ENCODE measurements around the gene MMRN1. TPM values are rescaled to one million over a fixed set of nuclear protein-coding genes. Genes with fewer than 3 reads are reported as not detected.

The MMRN1 gene
- total RNA-seq, 1 donor from 2014 or later = 2.4 TPM

GRCh38 chr4:89995006-89995405, 100.4 kb downstream of the MMRN1 start:
- FAIRE-seq (no peak), DNase-seq (ENCODE audit: low spot score in 2 of 2) (no peak)

GRCh38 chr4:89995814-89996213, 101.2 kb downstream of the MMRN1 start:
- DNase-seq (ENCODE audit: low spot score in 2 of 2) = no peak
- no peak for FAIRE-seq

GRCh38 chr4:89997171-89997704, 102.6 kb downstream of the MMRN1 start:
- FAIRE-seq = no peak
- DNase-seq (ENCODE audit: low spot score in 2 of 2) = no peak

DNA sequence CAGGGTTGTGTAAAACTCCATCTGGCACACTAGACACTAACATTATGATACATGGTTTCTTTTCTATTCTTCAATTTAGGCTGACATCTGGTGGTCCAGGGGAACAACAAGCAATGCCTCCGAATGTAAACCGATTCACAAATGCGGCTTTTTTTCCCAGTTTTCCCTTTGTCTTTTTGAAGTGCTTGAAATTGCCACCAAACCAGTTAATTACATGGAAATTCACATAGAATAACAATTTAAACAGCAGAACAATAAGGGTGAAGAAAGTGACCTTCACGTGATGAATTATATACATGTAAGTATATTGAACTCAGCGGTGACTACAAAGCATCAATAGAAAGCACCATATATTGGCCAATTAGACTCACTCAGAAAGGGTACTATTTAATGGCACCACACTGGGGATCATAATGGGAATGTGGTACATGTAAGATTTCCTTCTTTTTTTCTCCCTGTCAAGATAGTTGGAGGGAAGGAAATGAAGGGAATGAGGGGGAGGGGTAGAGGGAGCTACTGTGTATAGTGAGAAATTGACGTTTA, 103.9 kb downstream of the MMRN1 start:
- DNase-seq (ENCODE audit: low spot score in 2 of 2) (no peak), FAIRE-seq (no peak)

- FAIRE-seq (no peak), DNase-seq (ENCODE audit: low spot score in 2 of 2) (no peak)
Observed at GRCh38 chr4:90001023-90001422, 106.4 kb downstream of the MMRN1 start.

DNA sequence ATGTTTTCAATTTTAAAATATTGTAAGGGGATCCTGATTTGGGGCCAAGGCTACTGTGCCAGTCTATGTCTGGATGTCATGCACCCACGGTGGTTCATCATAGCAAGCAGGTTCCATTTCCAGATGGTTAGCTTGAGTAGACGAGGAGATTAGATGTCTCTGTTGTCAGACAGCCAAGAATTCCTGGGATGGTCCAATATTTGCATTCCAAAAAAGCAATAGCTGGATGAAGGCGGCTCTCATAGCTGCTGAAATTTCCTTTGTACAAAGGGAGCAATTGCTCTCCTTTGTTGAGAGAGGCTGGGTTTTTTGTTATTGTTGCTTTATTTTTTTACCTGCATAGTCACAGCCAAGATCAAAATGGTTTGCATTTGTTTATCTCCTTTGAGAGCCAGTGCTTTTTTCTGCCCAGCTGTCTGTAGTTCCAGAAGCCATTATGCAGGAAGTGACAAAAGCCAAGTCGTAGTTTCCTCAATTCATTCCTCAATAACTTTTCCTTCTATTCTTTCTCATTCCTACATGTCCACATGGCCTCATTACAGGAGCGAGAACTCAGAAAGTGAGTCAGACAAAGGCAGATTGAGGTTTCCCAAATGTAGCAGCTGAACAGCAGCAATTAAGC, 107.9 kb downstream of the MMRN1 start:
- FAIRE-seq (no peak), DNase-seq (ENCODE audit: low spot score in 2 of 2) (no peak)

Other genes starting within 250 kb of the MMRN1 start
- 98.6 TPM for gene SNCA, start 57.7 kb upstream of the MMRN1 start, total RNA-seq
- 165 TPM for gene CCSER1, start 232.5 kb downstream of the MMRN1 start, total RNA-seq

Data from frontal cortex (tissue), 4 donors.